HG03060 (cell line): ENCODE measurements around the gene MUC12.
"Not testable (repeated sequence)": the region's sequence is repeated elsewhere in the genome, so short reads cannot be mapped to it uniquely, and the experiment has no call there.

ENCODE experiments used
- ATAC-seq: cut with Tn5 transposase; IDR thresholded peaks from one replicate; pipeline ENCODE4 v1.9.1; 2021; ENCODE audit warnings: low read depth, moderate number of reproducible peaks; ENCODE audit not compliant: unreplicated experiment

The MUC12 gene

DNA sequence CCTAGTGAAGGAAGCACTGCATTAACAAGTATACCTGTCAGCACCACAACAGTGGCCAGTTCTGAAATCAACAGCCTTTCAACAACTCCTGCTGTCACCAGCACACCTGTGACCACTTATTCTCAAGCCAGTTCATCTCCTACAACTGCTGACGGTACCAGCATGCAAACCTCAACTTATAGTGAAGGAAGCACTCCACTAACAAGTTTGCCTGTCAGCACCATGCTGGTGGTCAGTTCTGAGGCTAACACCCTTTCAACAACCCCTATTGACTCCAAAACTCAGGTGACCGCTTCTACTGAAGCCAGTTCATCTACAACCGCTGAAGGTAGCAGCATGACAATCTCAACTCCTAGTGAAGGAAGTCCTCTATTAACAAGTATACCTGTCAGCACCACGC lies 66.6 kb downstream of the MUC12 start:
- no peak for ATAC-seq

GRCh38 chr7:101041283-101041682 lies 71.9 kb downstream of the MUC12 start:
- not testable (repeated sequence) for ATAC-seq

- ATAC-seq, result no peak
Measured at GRCh38 chr7:101058355-101058754, 89.0 kb downstream of the MUC12 start.

DNA sequence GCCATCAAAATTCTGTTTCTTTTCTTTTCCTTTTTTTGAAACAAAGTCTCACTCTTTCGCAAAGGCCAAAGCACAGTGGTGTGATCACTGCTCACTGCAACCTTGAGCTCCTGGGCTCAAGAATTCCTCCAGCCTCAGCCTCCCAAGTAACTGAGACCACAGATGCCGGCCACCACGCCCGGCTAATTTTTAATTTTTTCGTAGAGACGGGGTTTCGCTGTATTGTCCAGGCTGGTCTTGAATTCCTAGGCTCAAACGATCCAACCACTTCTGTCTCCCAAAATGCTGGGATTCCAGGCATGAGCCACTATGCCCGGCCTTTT lies 90.2 kb downstream of the MUC12 start:
- ATAC-seq, result no peak

DNA sequence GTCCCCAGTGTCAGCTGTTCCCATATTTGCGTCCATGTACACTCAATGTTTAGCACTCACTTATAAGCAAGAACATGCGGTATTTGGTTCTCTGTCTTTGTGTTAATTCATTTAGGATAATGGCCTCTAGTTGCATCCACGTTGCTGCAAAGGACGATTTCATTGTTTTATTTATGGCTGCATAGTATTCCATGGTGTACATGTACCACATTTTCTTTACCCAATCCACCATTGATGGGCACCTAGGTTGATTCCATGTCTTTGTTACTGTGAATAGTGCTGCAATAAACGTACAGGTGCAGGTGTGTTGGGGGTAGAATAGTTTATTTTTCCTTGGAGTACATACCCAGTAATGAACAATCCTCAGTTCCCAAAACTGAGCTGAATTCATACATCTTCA lies 91.6 kb downstream of the MUC12 start:
- ATAC-seq, result no peak

DNA sequence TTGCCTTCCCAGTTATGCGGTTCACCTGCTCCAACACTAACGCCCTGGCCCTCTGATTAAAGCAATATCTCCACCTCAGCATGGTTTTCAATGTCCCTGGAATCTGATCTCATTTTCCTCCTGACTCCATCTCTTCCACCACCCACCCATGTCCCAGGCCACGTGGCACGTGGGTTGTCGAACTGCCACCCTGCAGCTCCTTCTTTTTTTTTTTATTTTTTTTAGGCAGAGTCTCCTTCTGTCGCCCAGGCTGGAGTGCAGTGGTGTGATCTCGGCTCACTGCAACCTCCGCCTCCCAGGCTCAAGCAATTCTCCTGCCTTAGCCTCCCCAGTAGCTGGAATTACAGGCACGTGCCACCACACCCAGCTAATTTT lies 94.8 kb downstream of the MUC12 start:
- not testable (repeated sequence) for ATAC-seq

DNA sequence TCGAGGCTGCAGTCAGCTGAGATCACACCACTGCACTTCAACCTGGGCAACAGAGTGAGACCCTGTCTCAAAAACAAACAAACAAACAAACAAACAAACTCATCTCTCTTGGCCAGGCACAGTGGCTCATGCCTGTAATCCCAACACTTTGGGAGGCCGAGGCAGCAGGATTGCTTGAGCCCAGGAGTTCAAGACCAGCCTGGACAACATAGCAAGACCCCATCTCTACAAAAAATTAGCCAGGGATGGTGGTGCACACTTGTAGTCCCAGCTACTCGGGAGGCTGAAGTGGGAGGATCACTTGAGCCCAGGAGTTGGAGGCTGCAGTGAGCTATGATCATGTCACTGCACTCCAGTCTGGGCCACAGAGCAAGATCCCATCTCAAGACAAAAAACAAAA lies 95.8 kb downstream of the MUC12 start:
- not testable (repeated sequence) for ATAC-seq

GRCh38 chr7:101066141-101066832 lies 96.9 kb downstream of the MUC12 start:
- ATAC-seq, result no peak

GRCh38 chr7:101066833-101067177 lies 97.4 kb downstream of the MUC12 start:
- no peak for ATAC-seq

DNA sequence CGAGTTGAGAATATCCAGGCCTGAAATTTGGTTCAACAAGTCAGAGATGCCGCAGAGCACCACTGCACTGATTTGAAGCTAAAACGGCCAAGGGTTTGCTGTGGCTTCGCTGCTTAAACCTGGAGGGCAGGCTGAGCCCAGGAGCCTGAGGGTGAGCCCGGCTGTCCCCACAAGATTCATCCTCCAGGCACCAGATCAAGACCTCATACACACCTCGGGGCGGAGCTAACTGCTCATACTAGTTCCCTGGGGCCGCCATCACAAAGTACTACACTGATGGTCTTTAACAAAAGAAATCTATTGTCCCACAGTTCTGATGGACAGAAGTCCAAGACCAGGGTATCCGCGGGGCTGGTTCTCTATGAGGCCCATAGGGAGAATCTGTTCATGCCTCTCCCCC lies 99.0 kb downstream of the MUC12 start:
- ATAC-seq, result no peak
